HG03558 (cell line): ENCODE measurements around the gene TMEM119.
"Not testable (repeated sequence)": the region's sequence is repeated elsewhere in the genome, so short reads cannot be mapped to it uniquely, and the experiment has no call there.

ENCODE experiments used
- ATAC-seq: cut with Tn5 transposase; IDR thresholded peaks from one replicate; pipeline ENCODE4 v1.9.1; 2021; ENCODE audit warnings: moderate number of reproducible peaks; ENCODE audit not compliant: unreplicated experiment; ENCODE audit errors: extremely low read depth

Gene TMEM119

DNA sequence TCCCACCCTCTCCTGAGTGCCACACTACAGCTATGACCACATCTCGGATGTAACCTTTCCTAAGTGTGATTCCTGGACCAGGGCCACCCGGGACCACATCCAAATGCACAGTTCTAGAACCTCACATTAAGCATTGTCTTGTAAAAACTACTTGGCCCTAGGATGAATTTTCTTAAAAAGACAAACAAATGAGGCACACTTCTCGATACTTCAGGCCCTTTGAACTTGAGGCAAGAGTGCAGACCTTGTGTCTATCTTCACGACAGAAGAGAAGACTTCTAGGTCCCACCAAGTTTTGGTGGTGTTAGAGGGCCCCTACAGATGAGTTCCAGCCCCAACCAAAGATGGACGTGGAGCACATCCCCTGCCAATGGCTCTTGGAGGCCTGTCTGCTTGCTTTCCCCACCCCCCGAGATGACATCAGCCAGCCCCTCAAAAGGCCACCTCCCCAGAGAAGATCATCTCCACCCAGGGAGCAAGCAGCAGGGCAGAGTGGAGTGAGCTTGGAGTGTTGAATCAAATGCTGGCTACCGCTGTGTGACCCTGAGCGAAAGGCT is 26.2 kb downstream of the TMEM119 start:
- ATAC-seq = no peak

DNA sequence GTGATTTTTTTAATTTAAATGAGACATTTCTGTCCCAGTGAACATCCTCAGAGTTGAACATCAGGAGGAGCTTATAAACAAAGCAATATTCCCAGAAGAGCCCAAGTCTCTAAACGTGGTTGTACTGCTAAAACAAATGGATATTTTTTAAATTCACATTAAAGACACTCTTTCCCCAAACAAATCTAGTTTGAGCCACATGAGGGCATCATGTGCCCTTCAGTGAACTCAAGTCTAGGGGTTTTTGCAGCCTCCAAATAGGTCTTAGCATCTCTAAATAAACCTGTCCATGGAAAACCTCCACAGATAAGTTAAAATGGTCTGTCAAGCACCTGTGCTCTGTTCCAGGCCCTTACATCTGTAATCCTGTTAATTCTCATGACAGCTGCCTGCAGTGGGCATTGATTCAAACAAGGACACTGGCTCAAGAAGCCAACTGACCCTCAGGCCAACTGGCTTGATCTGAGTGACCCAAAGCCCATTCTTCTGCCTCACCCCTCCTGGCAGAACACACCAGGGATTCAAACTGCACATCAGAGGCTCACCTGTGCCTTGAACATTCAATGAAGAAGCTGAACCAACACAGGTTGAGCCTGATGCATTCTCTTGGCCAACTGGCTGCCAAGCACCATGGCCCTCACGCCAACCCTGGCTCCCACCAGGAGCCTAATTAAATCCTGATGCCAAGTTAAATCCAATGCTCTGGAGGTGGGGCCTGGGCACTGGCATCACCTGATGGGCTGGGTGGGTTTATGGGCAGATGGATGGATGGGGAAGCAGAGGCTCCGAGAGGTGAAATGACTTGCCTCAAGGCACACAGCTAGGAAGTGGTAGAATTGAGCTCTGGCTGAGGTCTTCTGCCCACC is 26.9 kb downstream of the TMEM119 start:
- ATAC-seq = no peak

DNA sequence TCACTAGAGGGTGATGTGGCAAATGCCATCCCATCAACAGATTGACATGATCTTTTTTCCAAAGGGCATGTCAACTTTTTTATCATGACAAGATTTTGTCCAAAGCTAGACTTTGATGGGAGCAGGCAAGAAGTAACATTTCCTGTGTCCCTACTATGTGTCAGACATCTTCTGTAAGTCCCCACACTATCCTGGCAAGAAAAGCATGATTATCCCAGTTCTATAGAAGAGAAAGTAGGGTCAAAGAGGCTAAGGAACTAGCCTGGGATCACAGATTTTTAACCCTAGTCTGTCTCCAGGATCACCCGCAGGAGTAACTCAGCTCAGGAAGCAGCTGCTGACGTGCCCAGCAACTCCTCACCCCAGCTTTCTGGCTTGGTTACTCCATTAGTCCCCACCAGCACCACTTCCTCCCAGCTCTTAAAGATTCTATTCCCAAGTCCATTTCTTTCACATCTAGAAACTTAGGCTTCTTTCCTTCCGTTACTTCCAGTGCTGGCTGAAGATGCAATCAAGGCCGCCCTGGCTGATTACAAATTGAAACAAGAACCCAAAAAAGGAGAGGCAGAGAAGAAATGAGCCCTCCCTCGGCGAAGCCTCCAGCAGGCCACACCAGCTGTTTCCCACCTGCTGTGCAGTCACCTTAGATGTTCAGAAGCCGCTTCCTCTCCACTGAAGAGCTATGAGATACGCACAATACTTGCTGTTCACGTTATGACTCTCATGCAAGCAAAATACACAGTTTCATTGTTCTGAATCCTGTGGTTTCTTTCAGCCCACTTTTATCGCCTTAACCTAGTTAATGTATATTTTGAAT is 29.3 kb downstream of the TMEM119 start:
- ATAC-seq = peak; percentile 52

DNA sequence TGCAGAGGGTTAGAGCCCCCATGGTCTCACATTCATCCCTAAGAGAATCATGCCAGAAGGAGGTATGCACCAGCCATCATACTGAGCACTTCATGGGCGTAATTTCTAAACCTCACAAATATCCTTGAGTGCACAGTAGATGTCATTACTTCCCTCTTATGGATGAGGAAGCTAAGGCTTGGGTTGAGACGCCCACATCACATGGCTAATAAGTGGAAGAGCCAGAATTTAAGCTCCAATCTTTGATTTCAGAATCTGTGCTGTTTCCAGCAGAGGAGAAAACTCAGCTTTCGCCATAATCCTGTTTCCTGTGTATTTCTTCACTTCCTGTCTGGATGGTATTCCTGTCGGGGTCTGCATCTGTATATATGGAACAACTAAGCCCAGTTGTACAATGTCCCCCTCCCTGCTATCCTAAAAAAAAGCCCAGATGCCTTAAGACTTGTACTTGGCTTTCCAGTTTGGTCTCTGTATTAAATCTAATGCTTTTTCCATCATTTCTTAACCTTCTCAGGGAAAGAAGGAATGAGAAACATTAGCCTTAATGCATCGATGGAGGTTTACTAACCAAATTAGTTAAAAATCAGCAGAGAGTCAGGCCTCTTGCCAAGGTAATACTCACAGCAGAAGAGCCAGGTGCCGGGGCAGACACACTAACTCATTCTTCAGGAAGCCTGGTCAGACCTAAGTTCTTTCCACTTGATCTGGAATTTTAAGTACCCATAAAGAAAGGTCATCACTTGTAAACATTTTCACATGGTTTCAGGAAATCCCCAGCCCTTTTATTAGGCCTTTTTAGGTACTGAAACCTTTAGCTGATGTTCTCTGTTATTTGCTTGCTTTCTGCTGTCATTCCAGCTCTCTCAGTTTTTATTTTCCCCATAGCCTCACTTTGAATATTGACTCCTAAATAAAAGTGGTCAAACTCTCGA is 30.2 kb downstream of the TMEM119 start:
- no peak for ATAC-seq

DNA sequence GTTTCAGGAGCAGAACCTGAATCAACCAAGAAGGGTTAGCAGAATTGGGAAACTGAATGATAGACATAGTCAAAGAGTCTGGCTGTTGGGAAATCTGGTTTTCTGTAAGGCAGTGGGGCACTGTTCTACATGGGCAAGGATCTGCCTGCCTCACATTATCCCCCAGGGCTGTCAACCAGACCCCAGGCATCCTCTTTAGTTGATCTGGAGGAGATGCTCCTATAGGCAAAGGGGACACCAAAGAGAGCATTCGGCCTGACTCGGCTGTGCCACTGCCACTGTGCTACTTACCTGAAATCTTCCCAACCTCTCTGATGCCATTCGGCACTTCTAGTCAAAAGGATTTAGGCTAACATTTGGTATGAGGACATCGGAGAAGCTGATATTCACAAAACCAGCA is 31.4 kb downstream of the TMEM119 start:
- ATAC-seq = no peak

DNA sequence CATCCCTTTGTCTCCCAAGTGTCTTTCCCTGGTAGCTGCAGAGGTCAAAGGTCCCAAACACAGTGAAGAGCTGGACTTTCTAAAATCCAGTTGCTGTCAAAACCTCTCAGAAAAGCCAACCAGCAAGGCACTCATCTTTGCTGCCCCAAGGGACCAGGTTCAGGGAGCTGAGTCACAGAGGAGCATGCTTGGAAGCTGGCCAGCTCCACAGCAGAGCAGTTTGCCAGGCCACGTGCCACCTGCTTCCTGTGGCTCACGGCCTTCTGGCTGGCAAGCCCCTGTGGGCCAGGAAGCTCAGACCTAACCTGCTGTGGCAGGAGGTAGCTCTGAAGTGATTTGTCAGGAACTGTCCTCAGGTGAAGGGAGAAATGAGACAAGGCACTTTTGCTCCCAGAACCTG is 31.9 kb downstream of the TMEM119 start:
- no peak for ATAC-seq

DNA sequence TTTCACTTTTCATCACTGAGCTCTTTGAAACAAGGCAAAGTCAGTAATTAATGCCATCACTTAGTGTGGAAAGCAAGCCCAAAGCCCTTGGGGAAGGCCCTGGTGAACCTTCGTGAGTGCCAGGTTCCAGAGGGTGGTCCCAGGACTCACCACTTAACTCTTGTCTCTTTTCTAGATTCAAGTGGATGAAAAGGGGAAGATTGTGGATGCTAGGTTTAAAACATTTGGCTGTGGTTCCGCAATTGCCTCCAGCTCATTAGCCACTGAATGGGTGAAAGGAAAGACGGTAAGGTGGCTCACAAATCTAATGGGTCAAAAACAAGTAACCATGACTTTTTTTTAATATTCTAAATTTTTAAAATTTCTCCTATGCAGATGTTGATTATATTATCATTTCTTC is 32.7 kb downstream of the TMEM119 start:
- no peak for ATAC-seq

DNA sequence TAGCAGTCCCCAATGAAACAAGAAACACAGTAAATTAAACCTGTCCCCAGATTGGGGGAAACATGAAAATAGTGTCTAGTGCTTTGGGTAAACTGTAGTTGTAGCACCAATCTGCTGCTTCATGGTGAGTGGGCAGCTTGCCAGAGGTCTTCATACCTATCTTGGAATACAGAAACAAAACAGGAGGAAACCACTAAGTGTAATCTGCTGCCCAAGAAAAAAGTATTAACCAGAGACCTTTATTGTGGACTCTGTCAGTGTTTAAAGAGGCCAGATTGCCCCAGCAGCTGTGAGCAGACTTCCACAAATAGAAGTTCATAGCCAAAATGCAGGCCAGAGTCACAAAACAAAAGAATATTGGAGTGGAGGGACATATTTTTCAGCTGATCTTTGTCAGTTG is 33.2 kb downstream of the TMEM119 start:
- no peak for ATAC-seq

DNA sequence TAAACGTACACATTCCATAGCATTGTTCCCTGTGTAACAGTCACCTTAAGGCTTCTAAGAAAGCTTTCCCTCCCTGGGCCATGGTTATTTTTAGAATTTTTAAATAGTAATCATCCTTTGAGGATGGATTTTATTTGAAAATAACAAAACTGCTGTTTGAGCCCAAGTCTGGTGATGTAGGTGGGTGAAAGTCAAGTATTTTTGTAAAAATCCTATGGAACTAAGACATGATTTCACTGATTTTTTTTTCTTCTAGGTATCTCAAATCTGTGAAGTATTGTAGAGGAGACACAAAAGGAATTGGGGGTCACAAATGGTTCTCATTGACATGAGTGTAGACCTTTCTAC is 34.1 kb downstream of the TMEM119 start:
- ATAC-seq = no peak

DNA sequence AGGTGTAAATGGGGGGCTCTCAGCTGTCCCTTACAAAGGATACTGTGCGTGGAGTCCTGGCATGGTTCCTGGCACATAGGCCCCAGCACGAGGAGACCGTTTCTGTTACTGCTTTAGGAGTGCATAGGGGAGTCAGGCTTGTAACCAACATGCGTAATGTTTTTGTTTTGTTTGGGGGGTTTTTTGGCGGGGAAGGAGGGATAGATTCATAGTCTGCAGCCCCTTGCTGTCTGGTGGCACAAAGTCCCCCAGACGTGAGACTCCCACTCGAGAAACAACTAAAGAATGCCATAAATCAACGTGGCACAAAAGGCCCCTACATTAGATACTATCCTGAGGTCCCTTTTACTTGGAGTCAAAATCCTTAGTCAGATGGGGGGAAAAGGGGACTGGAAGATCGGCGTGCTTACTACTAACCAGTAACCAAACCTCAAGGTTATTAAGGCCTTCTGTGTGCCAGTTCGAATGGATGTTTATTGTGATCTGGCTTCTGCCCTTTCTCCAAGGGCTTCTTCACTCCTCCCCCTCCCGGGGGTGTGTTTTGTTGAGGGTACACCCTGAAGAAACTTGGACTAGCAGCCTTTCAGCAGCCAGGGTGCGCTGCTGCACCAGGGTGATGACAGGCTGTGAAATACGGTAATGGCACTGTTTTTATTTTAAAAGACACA is 34.6 kb downstream of the TMEM119 start:
- peak; percentile 25 for ATAC-seq

DNA sequence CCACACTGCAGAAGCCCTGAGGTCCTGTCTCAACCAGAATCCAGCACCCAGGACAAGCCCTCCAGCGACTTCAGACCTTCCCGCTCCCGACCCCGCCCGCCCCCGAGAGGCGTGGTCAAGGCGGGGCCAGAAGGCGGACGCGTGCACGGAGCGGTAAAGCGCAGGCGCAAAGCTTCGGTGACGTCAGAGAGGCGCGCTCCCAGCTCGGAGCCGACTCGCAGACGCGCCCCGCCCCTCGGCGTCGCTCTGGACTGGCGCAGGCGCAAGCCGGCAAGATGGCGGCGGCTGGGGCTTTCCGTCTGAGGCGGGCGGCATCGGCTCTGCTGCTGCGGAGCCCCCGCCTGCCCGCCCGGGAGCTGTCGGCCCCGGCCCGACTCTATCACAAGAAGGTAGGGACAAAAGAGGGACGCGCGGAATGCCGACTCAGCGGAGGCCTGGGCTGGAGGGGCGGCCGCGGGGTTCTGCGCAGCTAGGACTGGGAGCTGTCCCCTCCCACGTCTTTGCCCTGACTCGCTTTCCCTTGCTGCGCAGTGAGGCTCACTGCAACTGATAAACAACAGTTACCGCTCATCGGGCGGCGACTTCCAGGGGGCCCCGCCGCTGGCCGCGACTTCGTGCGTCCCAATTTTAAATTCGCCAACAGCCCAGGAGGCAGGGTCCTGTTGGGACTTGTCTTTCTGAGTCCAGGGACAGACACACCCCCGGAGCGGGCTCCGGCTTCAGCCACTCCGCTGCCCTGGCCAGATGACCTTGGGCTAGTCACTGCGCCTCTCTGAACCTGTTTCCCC is 35.3 kb downstream of the TMEM119 start, which contains the start of gene ISCU:
ISCU (plus strand) TSS at position 249 of the 788 bp plus-strand sequence; CDS start at position 276, 27 bp downstream.
- ATAC-seq = peak; percentile 35

DNA sequence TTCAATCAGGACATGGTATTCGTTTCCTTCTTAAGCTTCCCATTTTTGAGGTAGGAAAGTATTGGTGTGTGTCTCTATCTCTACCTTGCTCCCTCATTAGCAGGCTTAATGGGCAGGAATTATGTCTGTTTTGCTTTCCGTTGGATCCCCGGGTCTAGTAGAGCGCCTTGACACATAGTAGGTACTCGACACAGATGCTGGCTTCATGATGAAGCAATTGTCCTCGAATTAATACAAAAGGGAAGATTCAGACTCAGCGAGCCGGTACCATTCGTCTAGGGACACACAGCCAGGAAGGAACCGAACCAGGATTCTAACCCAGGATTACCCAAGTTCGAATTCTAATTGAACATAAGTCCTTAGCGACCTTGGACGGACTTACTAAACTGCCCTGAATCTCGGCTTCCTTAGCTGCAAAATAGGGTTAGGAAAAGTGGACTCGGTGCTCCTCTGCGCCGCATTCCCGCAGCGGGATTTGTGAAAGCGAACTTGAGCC is 36.0 kb downstream of the TMEM119 start:
- no peak for ATAC-seq

DNA sequence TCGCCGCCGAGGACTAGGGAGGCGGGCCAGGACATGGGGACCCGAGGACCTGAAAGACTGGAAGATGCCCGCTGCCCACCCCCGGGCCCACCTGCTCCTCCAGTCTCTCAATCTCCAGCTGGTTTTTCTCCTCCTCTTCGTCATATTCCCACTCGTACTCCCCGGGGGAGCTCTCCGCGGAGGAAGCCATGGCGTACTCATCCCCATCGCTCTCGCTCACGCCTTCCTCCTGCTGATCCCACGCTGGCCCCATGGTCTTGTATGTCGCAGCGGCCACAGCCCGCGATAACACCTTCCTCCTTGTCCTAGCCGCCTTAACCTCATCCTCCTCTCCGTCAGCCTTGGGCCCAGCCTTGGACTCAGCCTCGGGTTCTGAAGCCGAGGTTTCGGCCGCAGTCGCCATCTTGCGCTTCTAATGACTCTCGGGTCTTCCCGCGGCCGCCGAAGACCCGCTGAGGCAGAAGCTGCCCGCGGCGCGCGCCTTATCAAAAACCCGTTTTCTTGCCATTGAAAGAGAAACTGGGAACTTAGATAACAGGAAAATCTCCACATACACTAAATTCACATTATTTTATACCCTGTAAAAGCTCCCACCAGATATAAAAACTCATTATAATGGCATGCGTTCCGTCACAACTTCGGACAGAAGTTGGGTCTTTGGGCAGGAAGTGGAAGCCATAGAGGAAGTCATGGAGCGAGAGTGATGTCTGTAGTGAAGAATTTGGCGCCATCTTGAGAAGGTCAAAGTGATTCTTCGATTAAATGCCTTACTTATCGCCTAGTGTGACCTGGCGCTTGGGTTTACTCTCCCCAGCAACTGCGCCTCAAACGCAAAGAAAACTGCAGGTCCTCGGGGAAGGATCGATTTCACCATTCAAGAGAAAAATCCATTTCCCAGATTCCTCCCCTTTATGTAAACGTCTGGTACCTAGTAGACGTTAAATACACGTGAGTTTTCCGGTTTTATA is 36.8 kb downstream of the TMEM119 start, which contains the start of gene SART3:
SART3 (minus strand) TSS at position 422 of the 968 bp plus-strand sequence; CDS start at position 403, 19 bp downstream.
- no peak for ATAC-seq

DNA sequence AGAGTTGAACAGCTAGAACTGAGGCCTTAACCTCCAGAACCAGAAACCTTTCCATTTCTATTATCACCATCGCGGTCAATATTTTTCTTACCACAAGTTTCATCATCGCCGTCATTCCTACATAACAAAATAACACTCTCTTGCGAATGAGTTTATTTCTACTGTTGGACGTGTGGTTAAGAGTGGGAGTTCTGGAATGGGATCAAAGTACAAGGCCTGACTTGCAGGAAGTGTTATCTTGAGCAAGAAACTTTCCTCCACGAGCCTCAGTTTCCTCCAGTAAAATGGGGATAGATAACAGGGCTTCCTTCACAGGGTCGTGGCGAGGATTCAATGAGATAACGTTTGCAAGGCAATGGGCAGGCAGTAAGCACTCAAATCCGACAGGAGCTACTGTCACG is 37.6 kb downstream of the TMEM119 start:
- ATAC-seq = no peak

DNA sequence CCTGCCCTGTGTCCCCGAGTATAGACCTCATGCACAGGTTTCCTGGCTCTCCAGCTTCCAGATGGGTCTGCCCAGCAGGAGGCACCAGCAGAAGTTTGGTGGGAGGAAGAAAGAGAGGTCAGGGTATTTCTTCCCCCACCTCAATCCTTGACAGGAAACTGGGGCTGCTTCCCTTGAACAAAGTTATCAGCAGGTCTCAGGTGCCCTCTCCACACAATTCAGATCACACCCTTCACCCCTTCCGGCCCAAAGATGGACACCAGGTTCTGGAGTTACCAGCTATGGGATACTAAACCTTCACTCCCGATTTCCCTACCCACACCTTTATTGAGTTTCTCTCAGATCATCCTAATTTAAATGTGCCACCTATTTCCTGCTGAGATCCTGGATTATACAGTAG is 38.1 kb downstream of the TMEM119 start:
- no peak for ATAC-seq

DNA sequence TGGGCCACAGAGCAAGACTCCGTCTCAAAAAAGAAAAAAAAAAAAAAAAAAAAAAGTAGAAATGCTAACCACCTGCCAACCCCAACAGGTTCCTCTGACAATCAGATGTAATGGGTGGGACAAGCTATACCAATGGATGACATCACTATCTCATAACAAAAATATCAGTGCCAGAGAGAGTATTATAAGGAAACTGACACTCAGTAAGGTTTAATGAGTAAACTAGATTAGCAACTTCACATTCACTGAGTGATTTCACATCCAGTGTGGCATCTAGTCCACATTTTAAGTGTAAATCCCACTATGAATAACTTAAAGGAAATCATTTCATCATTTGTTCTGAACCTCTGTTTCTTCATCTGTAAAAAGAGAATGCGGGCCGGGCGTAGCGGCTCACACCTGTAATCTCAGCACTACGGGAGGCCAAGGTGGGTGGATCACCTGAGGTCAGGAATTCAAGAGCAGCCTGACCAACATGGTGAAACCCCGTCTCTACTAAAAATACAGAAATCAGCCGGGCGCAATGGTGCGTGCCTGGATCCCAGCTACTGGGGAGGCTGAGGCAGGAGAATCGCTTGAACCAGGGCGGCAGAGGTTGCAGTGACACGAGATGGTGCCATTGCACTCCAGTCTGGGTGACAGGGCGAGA is 38.8 kb downstream of the TMEM119 start:
- ATAC-seq = no peak

DNA sequence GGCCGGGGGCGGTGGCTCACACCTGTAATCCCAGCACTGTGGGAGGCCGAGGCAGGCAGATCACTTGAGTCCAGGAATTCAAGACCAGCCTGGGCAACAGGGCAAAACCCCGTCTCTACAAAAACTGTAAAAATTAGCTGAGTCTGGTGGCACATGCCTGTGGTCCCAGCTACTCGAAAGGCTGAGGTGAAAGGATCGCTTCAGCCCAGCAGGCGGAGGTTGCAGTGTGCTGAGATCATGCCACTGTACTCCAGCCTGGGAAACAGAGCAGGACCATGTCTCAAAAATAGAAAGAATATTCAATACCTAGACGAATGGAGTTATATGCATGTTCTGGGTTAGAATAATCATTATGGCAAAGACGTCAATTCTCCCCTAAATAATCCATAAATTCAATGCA is 42.5 kb downstream of the TMEM119 start:
- not testable (repeated sequence) for ATAC-seq
